ENCODE measurements around the gene ZBTB47. TPM values are rescaled to one million over a fixed set of nuclear protein-coding genes. Genes with fewer than 3 reads are reported as not detected.
A peak's percentile ranks its signal among the peaks of the same experiment; 100 is the strongest.

The ZBTB47 gene
- total RNA-seq, 2 donors from 2014 or later = 1.9 to 2.7 TPM

GRCh38 chr3:42688487-42689420 is 35.3 kb downstream of the ZBTB47 start:
- ATAC-seq = no peak
- Mint-ChIP-seq H3K27ac (no peak overlapping the region), H3K36me3 (no peaks in the 10 kb centered on the region), H3K4me3 (no peak overlapping the region), H3K9me3 (no peaks in the 10 kb centered on the region), H3K27me3 (peaks cover 7 to 9% of the 10 kb centered on the region in 2 donors), H3K4me1 (ENCODE audit: low read depth in 2 of 2) (peaks cover 0 to 3% of the 10 kb centered on the region in 2 donors)
- peak; percentile 32 for DNase-seq (ENCODE audit: low spot score)

GRCh38 chr3:42689421-42690014 is 36.0 kb downstream of the ZBTB47 start:
- Mint-ChIP-seq H3K4me1 (ENCODE audit: low read depth in 2 of 2) (peaks cover 0 to 3% of the 10 kb centered on the region in 2 donors), H3K9me3 (no peaks in the 10 kb centered on the region), H3K36me3 (no peaks in the 10 kb centered on the region), H3K4me3 (no peak overlapping the region), H3K27ac (no peak overlapping the region), H3K27me3 (peaks cover 7 to 9% of the 10 kb centered on the region in 2 donors)
- ATAC-seq (no peak), DNase-seq (ENCODE audit: low spot score) (peak; percentile 51)

- no peaks in the 10 kb centered on the region for H3K36me3 Mint-ChIP-seq
- peaks cover 0 to 3% of the 10 kb centered on the region in 2 donors for H3K4me1 Mint-ChIP-seq (ENCODE audit: low read depth in 2 of 2)
- DNase-seq (ENCODE audit: low spot score) = peak; percentile 52
- H3K9me3 Mint-ChIP-seq = no peaks in the 10 kb centered on the region
- no peak for ATAC-seq
- H3K4me3 Mint-ChIP-seq = no peak overlapping the region
- no peak overlapping the region for H3K27ac Mint-ChIP-seq
- H3K27me3 Mint-ChIP-seq = peaks cover 7 to 9% of the 10 kb centered on the region in 2 donors
Observed at GRCh38 chr3:42690191-42690590, 36.7 kb downstream of the ZBTB47 start.

- DNase-seq (ENCODE audit: low spot score) = peak; percentile 20
- Mint-ChIP-seq H3K4me3 (no peak overlapping the region), H3K36me3 (no peaks in the 10 kb centered on the region), H3K27ac (no peak overlapping the region), H3K27me3 (peaks cover 6 to 7% of the 10 kb centered on the region in 2 donors), H3K4me1 (ENCODE audit: low read depth in 2 of 2) (no peaks in the 10 kb centered on the region), H3K9me3 (no peaks in the 10 kb centered on the region)
- peak in 1 of 2 donors; percentile 2 for ATAC-seq
Observed at GRCh38 chr3:42690766-42691680, 37.5 kb downstream of the ZBTB47 start.

- Mint-ChIP-seq H3K36me3 (no peaks in the 10 kb centered on the region), H3K4me1 (ENCODE audit: low read depth in 2 of 2) (no peaks in the 10 kb centered on the region), H3K9me3 (no peaks in the 10 kb centered on the region), H3K27ac (no peak overlapping the region), H3K27me3 (peaks cover 2 to 4% of the 10 kb centered on the region in 2 donors), H3K4me3 (no peak overlapping the region)
- ATAC-seq (no peak), DNase-seq (ENCODE audit: low spot score) (peak; percentile 54)
Observed at GRCh38 chr3:42691816-42692666, 38.5 kb downstream of the ZBTB47 start.

GRCh38 chr3:42692667-42693529 is 39.4 kb downstream of the ZBTB47 start:
- no peak overlapping the region for H3K4me3 Mint-ChIP-seq
- no peaks in the 10 kb centered on the region for H3K4me1 Mint-ChIP-seq (ENCODE audit: low read depth in 2 of 2)
- no peak overlapping the region for H3K27ac Mint-ChIP-seq
- no peaks in the 10 kb centered on the region for H3K9me3 Mint-ChIP-seq
- DNase-seq (ENCODE audit: low spot score) (no peak), ATAC-seq (no peak)
- no peaks in the 10 kb centered on the region for H3K36me3 Mint-ChIP-seq
- peaks cover 0 to 2% of the 10 kb centered on the region in 2 donors for H3K27me3 Mint-ChIP-seq

- Mint-ChIP-seq H3K4me3 (no peak overlapping the region), H3K36me3 (no peaks in the 10 kb centered on the region), H3K9me3 (no peaks in the 10 kb centered on the region), H3K27ac (no peak overlapping the region), H3K27me3 (peaks cover 0 to 2% of the 10 kb centered on the region in 2 donors), H3K4me1 (ENCODE audit: low read depth in 2 of 2) (peaks cover 0 to 3% of the 10 kb centered on the region in 2 donors)
- DNase-seq (ENCODE audit: low spot score) = no peak
- no peak for ATAC-seq
Observed at GRCh38 chr3:42693530-42693930, 40.0 kb downstream of the ZBTB47 start.

GRCh38 chr3:42694366-42694765 is 40.9 kb downstream of the ZBTB47 start:
- Mint-ChIP-seq H3K4me1 (ENCODE audit: low read depth in 2 of 2) (peaks cover 0 to 7% of the 10 kb centered on the region in 2 donors), H3K9me3 (no peaks in the 10 kb centered on the region), H3K36me3 (no peaks in the 10 kb centered on the region), H3K27ac (no peak overlapping the region), H3K27me3 (peaks cover 0 to 2% of the 10 kb centered on the region in 2 donors), H3K4me3 (no peak overlapping the region)
- no peak for ATAC-seq
- DNase-seq (ENCODE audit: low spot score) = no peak

- Mint-ChIP-seq H3K9me3 (no peaks in the 10 kb centered on the region), H3K4me1 (ENCODE audit: low read depth in 2 of 2) (peaks cover 10 to 11% of the 10 kb centered on the region in 2 donors), H3K4me3 (no peak overlapping the region), H3K36me3 (no peaks in the 10 kb centered on the region), H3K27ac (no peak overlapping the region), H3K27me3 (peaks cover 5 to 10% of the 10 kb centered on the region in 2 donors)
- ATAC-seq (no peak), DNase-seq (ENCODE audit: low spot score) (no peak)
Observed at GRCh38 chr3:42696356-42697288, 43.1 kb downstream of the ZBTB47 start.

GRCh38 chr3:42697289-42698051 is 44.0 kb downstream of the ZBTB47 start:
- no peak for ATAC-seq
- H3K4me3 Mint-ChIP-seq = no peak overlapping the region

More at GRCh38 chr3:42697289-42698051, 44.0 kb downstream of the ZBTB47 start:
- Mint-ChIP-seq H3K27ac (no peak overlapping the region), H3K27me3 (peaks cover 5 to 10% of the 10 kb centered on the region in 2 donors), H3K9me3 (no peaks in the 10 kb centered on the region), H3K4me1 (ENCODE audit: low read depth in 2 of 2) (peaks cover 10 to 11% of the 10 kb centered on the region in 2 donors), H3K36me3 (no peaks in the 10 kb centered on the region)
- no peak for DNase-seq (ENCODE audit: low spot score)

All from natural killer cell treated with Interleukin-12 subunit alpha and Interleukin-12 subunit beta and Interleukin-15 and Interleukin-18, amount 100 ng/mL, for 72 hours (primary cell).